Heart right ventricle (tissue), 16 donors: ENCODE results near the gene KRT83. TPM values are rescaled to one million over a fixed set of nuclear protein-coding genes. Genes with fewer than 3 reads are reported as not detected.

ENCODE experiments used
- ATAC-seq, 8 donors: fragments of 200-7000 bp; cut with Tn5 transposase; one replicate each; pipeline ENCODE4 v1.9.1; 2020; ENCODE audit warnings: mild to moderate bottlenecking in 8 of 8, moderate library complexity in 8 of 8, moderate number of reproducible peaks in 1 of 8
- DNase-seq, 2 donors: peaks; one replicate each; pipeline ENCODE4 v3.0.0-alpha.2; 2020
- H3K27ac ChIP-seq, 10 donors: fragments of 200-600 bp; sonication (generic) in 2 of 10; one replicate each; pipeline versions ENCODE4 v1.5.0 to v1.8.0; 2020 to 2022; ENCODE audit warnings: mild to moderate bottlenecking in 3 of 10
- H3K27me3 ChIP-seq, 7 donors: fragments of 200-600 bp; one replicate each; pipeline ENCODE4 v1.8.0; 2021 to 2022; ENCODE audit warnings: mild to moderate bottlenecking in 2 of 7
- H3K36me3 ChIP-seq, 9 donors: fragments of 200-600 bp; sonication (generic) in 1 of 9; one replicate each; pipeline versions ENCODE4 v1.5.0 to v1.8.0; 2020 to 2022; ENCODE audit warnings: mild to moderate bottlenecking in 2 of 9
- H3K4me1 ChIP-seq, 9 donors: fragments of 200-600 bp; sonication (generic) in 1 of 9; one replicate each; pipeline versions ENCODE4 v1.5.0 to v1.8.0; 2020 to 2022; ENCODE audit warnings: mild to moderate bottlenecking in 4 of 9
- H3K4me3 ChIP-seq, 10 donors: fragments of 200-600 bp; sonication (generic) in 2 of 10; one replicate each; pipeline versions ENCODE4 v1.5.0 to v1.8.0; 2020 to 2022; ENCODE audit warnings: mild to moderate bottlenecking in 7 of 10, moderate library complexity in 2 of 10
- H3K9me3 ChIP-seq, 11 donors: fragments of 200-600 bp in 10 of 11; sonication (generic) in 2 of 11; one replicate each; pipeline versions ENCODE4 v1.5.0 to v1.8.0; 2013 to 2022; ENCODE audit warnings: mild to moderate bottlenecking in 2 of 11, control low read depth in 1 of 11, moderate library complexity in 1 of 11
- CTCF ChIP-seq, 9 donors: fragments of 200-600 bp; sonication (generic) in 2 of 9; IDR thresholded peaks; one replicate each; pipeline versions ENCODE4 v1.5.0 to v1.8.0; 2021 to 2022; ENCODE audit warnings: antibody characterized with exemption in 9 of 9, mild to moderate bottlenecking in 5 of 9, moderate library complexity in 1 of 9
- WGBS, 2 donors: extraction: QIAGEN DNeasy Blood & Tissue Kit; methylation state at CpG; one replicate each; pipeline ENCODE4 v1.1.7; 2013; ENCODE audit warnings: inconsistent platforms in 1 of 2; 5-methylcytosine and 5-hydroxymethylcytosine counted together
- intact Hi-C, 10 donors: fragments of 100-400 bp; cut with DNase I; formaldehyde crosslinking; loops; one replicate each; pipeline versions ENCODE4 v1.11.1 to v1.14.2; 2022
- long read RNA-seq, 3 donors: library from polyadenylated mRNA; unstranded; transcript quantifications; one replicate each; pipeline ENCODE4 v2.0.0, GENCODE V29; 2020 to 2021
- polyA plus RNA-seq, 2 donors: library from polyadenylated mRNA; stranded (reverse); fragments of 200-250 nt; gene quantifications; one replicate each; pipeline ENCODE4 v1.2.3, GENCODE V29; 2013
- total RNA-seq, 10 donors: library from RNA; stranded (reverse); fragmentation: NEBNext Ultra II Directional in 3 of 10; extraction: Animal tissue kit (Norgen Biotek cat#: 25700) in 3 of 10; gene quantifications; one replicate each; pipeline versions ENCODE4 v1.2.1 to v1.2.4, GENCODE V29; 2021 to 2023
- donor health status: Arrhythmogenic right ventricular cardiomyopathy.
- donor health status: ischemic (EF 13 %, LVEDD 7.1; RV severe dilation, severe dysfunction).
- donor health status: healthy with polysubstance abuse.
- donor health status: DM: no; HTN: yes; CAD: no.
- donor health status: DM: no; HTN: no; CAD: no.
- donor health status: ischemic (EF 25% LVEDD 6.9; RV normal size, moderate dysfunction).
- donor health status: ischemic (EF 25% LVEDD 5.7; RV mildly dilated, moderate dysfunction).
- donor health status: healthy.
- donor health status: DM: yes; HTN: yes; CAD: no.
- donor health status: Ischemic cardiomyopathy.
- donor health status: ischemic (EF 35%, LVEDD 5.7; RV mildly dilated, moderate dysfunction).
- donor health status: nonischemic (EF 11% LVEDD 7.7; RV severe dilation, severe dysfunction).
- donor health status: DM: yes; HTN: yes; CAD: no.
- donor health status: PGD.
- donor health status: ischemic (EF 29% LVEDD 5.4; RV normal size, mild dysfunction).
- donor health status: nonischemic (EF 23%, LVEDD 6.1; RV moderate dilation, normal function).

Gene KRT83
- total RNA-seq = not detected
- polyA plus RNA-seq = not detected
- long read RNA-seq, donor 1 = 0 reads
- long read RNA-seq, donor 2 = 0 reads
- long read RNA-seq, donor 3 = 0 reads

DNA sequence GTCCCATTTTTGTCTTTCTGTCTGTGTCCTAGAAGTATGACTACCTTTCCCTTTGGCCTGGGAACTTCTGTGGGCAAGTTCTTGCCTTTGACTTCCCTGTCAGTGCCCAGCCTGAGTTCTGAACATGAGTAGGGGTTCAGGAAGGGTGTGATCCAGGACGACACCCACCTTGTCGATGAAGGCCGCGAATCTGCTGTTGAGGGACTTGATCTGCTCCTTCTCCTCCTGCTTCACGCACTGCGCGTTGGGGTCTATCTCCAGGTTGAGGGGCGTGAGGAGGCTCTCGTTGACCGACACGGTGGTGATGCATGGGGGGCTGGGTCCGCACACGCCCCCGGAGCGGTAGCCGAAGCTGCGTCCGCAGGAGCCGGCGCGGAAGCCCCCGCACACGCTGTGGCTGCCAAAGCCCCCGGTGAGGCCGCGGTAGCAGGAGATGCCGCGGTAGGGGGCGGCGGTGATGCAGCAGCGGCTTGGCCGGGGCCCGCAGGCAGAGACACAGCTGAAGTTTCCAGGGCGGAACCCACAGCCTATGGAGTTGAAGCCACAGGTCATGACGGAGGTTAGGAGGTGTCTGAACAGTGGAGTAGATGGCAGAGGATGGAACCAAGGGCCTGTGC is at the start of gene KRT83:
KRT83 (minus strand) TSS at position 615 of the 617 bp plus-strand sequence; CDS start at position 552, 63 bp downstream.
- ATAC-seq = no peak
- no peaks in the 10 kb centered on the region for H3K9me3 ChIP-seq
- H3K4me1 ChIP-seq = no peaks in the 10 kb centered on the region
- no peak for DNase-seq
- H3K27me3 ChIP-seq = peaks cover 14 to 68% (median 46%) of the 10 kb centered on the region in 7 donors
- no peak within 1 kb of the TSS for H3K4me3 ChIP-seq
- intact Hi-C loops = loop anchor here in 2 of 10 donors (5.0 to 10.0 kb wide), 2 partner anchors 99 to 166 kb away; no protein-coding TSS in a partner anchor
- H3K36me3 ChIP-seq = no peaks in the 10 kb centered on the region
- H3K27ac ChIP-seq = no peak within 1 kb of the TSS
- WGBS, 2 donors = 56% methylated on average over 35 of the region's 35 CpGs
- no peak for TF ChIP-seq CTCF (IDR thresholded peaks at IDR 0.05)

- no peaks in the 10 kb centered on the region for H3K36me3 ChIP-seq
- no peak overlapping the region for H3K4me3 ChIP-seq
- H3K9me3 ChIP-seq = peaks cover 0 to 7% (median 0%) of the 10 kb centered on the region in 11 donors
- peaks cover 0 to 35% (median 13%) of the 10 kb centered on the region in 7 donors for H3K27me3 ChIP-seq
- H3K4me1 ChIP-seq = no peaks in the 10 kb centered on the region
- no peak for TF ChIP-seq CTCF (IDR thresholded peaks at IDR 0.05)
- no peak overlapping the region for H3K27ac ChIP-seq
- intact Hi-C loops = loop anchor here in 9 of 10 donors (2.0 to 10.0 kb wide), 13 partner anchors 135 to 615 kb away; no protein-coding TSS in a partner anchor
- DNase-seq = no peak
- WGBS, 2 donors = 66 to 72% methylated on average over 6 of the region's 6 CpGs
- no peak for ATAC-seq
These were observed 48.6 kb upstream of the KRT83 start for GRCh38 chr12:52369809-52370208.

- intact Hi-C loops = loop anchor here in 2 of 10 donors (2.0 to 10.0 kb wide), 2 partner anchors 146 to 504 kb away; no protein-coding TSS in a partner anchor
- no peak overlapping the region for H3K4me3 ChIP-seq
- ATAC-seq = no peak
- no peak overlapping the region for H3K27ac ChIP-seq
- H3K36me3 ChIP-seq = no peaks in the 10 kb centered on the region
- DNase-seq = no peak
- peaks cover 0 to 6% (median 0%) of the 10 kb centered on the region in 11 donors for H3K9me3 ChIP-seq
- H3K27me3 ChIP-seq = peaks cover 0 to 37% (median 13%) of the 10 kb centered on the region in 7 donors
- 69 to 82% methylated on average over 3 of the region's 3 CpGs for WGBS, 2 donors
- H3K4me1 ChIP-seq = no peaks in the 10 kb centered on the region
- TF ChIP-seq CTCF (IDR thresholded peaks at IDR 0.05) = no peak
These were observed 48.0 kb upstream of the KRT83 start for GRCh38 chr12:52369211-52369610.

GRCh38 chr12:52368508-52368907 is 47.3 kb upstream of the KRT83 start:
- Histone ChIP-seq H3K27me3 (peaks cover 0 to 37% (median 13%) of the 10 kb centered on the region in 7 donors), H3K9me3 (no peaks in the 10 kb centered on the region), H3K4me1 (no peaks in the 10 kb centered on the region), H3K4me3 (no peak overlapping the region), H3K36me3 (no peaks in the 10 kb centered on the region), H3K27ac (no peak overlapping the region)
- intact Hi-C loops = loop anchor here in 2 of 10 donors (2.0 to 10.0 kb wide), 2 partner anchors 146 to 504 kb away; no protein-coding TSS in a partner anchor
- 68% methylated on average over 3 of the region's 3 CpGs for WGBS, 2 donors
- no peak for DNase-seq
- TF ChIP-seq CTCF (IDR thresholded peaks at IDR 0.05) = no peak
- ATAC-seq = no peak
